Nephron (organoid): Measurements from ENCODE around the gene EGF.

ENCODE experiments used
- H3K27ac Mint-ChIP-seq, 3 experiments: 2 replicates each; pipeline ENCODE4 v1.8.0; 2020; ENCODE audit warnings: mixed read lengths in 3 of 3, mild to moderate bottlenecking in 2 of 3, moderate library complexity in 1 of 3
- H3K27me3 Mint-ChIP-seq: 2 replicates; pipeline ENCODE4 v1.8.0; 2021; ENCODE audit warnings: low read depth, mild to moderate bottlenecking, moderate library complexity, mixed read lengths
- H3K36me3 Mint-ChIP-seq: 2 replicates; pipeline ENCODE4 v1.8.0; 2020; ENCODE audit warnings: low read depth, mixed read lengths
- H3K4me1 Mint-ChIP-seq: 2 replicates; pipeline ENCODE4 v1.8.0; 2020; ENCODE audit warnings: mixed read lengths
- H3K4me3 Mint-ChIP-seq, 3 experiments: 2 replicates each; pipeline ENCODE4 v1.8.0; 2020; ENCODE audit warnings: mild to moderate bottlenecking in 3 of 3, mixed read lengths in 3 of 3, moderate library complexity in 2 of 3
- H3K9me3 Mint-ChIP-seq: 2 replicates; pipeline ENCODE4 v1.8.0; 2020; ENCODE audit warnings: mixed read lengths
- CTCF ChIP-seq, 3 experiments: fragments of 200-600 bp; sonication (generic); IDR thresholded peaks; one replicate each; pipeline ENCODE4 v1.5.0; 2021; ENCODE audit warnings: antibody characterized with exemption in 3 of 3; ENCODE audit not compliant: unreplicated experiment in 3 of 3

The EGF gene

GRCh38 chr4:110058677-110059076, 146.0 kb downstream of the EGF start:
- no peak overlapping the region for H3K4me3 Mint-ChIP-seq
- no peak for TF ChIP-seq CTCF (IDR thresholded peaks at IDR 0.05; ENCODE audit: unreplicated experiment in 3 of 3)
- peaks cover 10% of the 10 kb centered on the region for H3K4me1 Mint-ChIP-seq
- no peaks in the 10 kb centered on the region for H3K27me3 Mint-ChIP-seq
- H3K36me3 Mint-ChIP-seq = peaks cover 16% of the 10 kb centered on the region
- no peaks in the 10 kb centered on the region for H3K9me3 Mint-ChIP-seq
- no peak overlapping the region for H3K27ac Mint-ChIP-seq

- TF ChIP-seq CTCF (IDR thresholded peaks at IDR 0.05; ENCODE audit: unreplicated experiment in 3 of 3) = no peak
- Mint-ChIP-seq H3K4me1 (peaks cover 10% of the 10 kb centered on the region), H3K36me3 (peaks cover 12% of the 10 kb centered on the region), H3K4me3 (no peak overlapping the region), H3K27me3 (no peaks in the 10 kb centered on the region), H3K27ac (no peak overlapping the region), H3K9me3 (no peaks in the 10 kb centered on the region)
Measured at GRCh38 chr4:110059556-110060191, 147.0 kb downstream of the EGF start.

GRCh38 chr4:110061076-110061475, 148.4 kb downstream of the EGF start:
- Mint-ChIP-seq H3K27ac (no peak overlapping the region), H3K27me3 (no peaks in the 10 kb centered on the region), H3K4me1 (peaks cover 5% of the 10 kb centered on the region), H3K36me3 (peaks cover 7% of the 10 kb centered on the region), H3K9me3 (no peaks in the 10 kb centered on the region), H3K4me3 (no peak overlapping the region)
- no peak for TF ChIP-seq CTCF (IDR thresholded peaks at IDR 0.05; ENCODE audit: unreplicated experiment in 3 of 3)
